ENCODE data around the gene CRTAC1. TPM values are rescaled to one million over a fixed set of nuclear protein-coding genes. Genes with fewer than 3 reads are reported as not detected.

Gene CRTAC1, protein sequence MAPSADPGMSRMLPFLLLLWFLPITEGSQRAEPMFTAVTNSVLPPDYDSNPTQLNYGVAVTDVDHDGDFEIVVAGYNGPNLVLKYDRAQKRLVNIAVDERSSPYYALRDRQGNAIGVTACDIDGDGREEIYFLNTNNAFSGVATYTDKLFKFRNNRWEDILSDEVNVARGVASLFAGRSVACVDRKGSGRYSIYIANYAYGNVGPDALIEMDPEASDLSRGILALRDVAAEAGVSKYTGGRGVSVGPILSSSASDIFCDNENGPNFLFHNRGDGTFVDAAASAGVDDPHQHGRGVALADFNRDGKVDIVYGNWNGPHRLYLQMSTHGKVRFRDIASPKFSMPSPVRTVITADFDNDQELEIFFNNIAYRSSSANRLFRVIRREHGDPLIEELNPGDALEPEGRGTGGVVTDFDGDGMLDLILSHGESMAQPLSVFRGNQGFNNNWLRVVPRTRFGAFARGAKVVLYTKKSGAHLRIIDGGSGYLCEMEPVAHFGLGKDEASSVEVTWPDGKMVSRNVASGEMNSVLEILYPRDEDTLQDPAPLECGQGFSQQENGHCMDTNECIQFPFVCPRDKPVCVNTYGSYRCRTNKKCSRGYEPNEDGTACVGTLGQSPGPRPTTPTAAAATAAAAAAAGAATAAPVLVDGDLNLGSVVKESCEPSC
- polyA plus RNA-seq (2013): not detected

DNA sequence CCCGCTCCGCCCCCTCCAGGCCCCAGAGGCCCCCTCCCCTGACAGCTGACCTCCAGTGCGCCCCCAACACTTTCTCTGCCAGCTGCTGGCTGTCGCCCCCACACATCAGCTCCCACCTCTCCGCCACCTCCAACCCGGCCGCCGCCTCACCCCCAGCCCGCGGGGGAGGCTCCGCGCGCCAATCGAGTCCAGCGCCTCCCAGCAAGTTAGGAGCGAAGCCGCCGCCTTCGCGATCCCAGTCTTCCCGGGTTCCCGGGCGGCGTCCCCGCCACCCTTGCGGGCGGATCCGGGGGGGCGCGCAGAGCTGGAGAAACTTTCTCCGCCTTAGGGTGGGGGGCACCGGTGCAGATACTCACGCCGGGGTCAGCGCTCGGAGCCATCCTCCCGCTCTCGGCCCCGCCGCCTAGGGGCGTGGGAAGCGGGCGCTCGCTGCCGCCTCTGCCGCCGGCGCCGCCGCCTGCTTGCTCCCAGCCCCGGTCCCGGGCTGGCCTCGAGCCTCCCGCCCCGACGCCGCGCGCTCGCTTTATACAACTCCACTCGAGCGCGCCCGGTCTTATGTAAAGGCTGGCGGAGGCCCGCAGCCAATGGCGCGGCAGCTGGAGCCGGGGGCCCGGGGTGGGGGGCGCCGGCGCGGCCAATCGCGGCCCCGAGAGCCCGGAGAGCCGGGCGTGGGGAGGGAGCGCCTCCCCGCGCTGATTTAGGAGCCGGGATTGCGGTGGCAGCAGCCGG lies at the start of gene CRTAC1:
CRTAC1 (minus strand) TSS at position 529 of the 729 bp plus-strand sequence; CDS start at position 380, 149 bp downstream.
- Histone ChIP-seq H3K4me3 (ENCODE audit: control insufficient read depth in 1 of 7, extremely low read depth in 1 of 7, insufficient read depth in 4 of 7, low read depth in 2 of 7, low read length in 6 of 7) (peak within 1 kb of the TSS in 4 of 7 experiments; percentile 11 to 50 (median 28)), H3K4me1 (ENCODE audit: control extremely low read depth in 1 of 4, control insufficient read depth in 4 of 4, insufficient read depth in 4 of 4, low read length in 3 of 4) (peaks cover 0 to 18% (median 8%) of the 10 kb centered on the region in 4 experiments), H3K36me3 (ENCODE audit: control insufficient read depth in 4 of 4, insufficient read depth in 4 of 4, low read length in 3 of 4) (no peaks in the 10 kb centered on the region), H3K9me3 (ENCODE audit: control extremely low read depth in 1 of 5, control insufficient read depth in 4 of 5, insufficient read depth in 2 of 5, low read depth in 1 of 5, low read length in 4 of 5) (no peaks in the 10 kb centered on the region), H3K27me3 (replicated peaks in 2 of 5; ENCODE audit: control insufficient read depth in 4 of 5, insufficient read depth in 5 of 5, low read length in 4 of 5) (peaks cover 31 to 97% (median 60%) of the 10 kb centered on the region in 5 experiments), H3K27ac (ENCODE audit: insufficient read depth in 1 of 2, low read depth in 1 of 2, low read length in 2 of 2, poor library complexity in 1 of 2, severe bottlenecking in 2 of 2) (no peak within 1 kb of the TSS)
- ChIA-PET POLR2A (no interaction called here), CTCF (interaction anchor here (1.0 to 2.3 kb wide), 3 partner anchors 11 to 116 kb away, joined by 3 to 9 read pairs (median 6); no protein-coding TSS in a partner anchor)
- DNase-seq: peak; percentile 17 to 57 (median 51)
- 0% methylated on average over 64 of the region's 86 CpGs for WGBS (ENCODE audit: insufficient coverage)

DNA sequence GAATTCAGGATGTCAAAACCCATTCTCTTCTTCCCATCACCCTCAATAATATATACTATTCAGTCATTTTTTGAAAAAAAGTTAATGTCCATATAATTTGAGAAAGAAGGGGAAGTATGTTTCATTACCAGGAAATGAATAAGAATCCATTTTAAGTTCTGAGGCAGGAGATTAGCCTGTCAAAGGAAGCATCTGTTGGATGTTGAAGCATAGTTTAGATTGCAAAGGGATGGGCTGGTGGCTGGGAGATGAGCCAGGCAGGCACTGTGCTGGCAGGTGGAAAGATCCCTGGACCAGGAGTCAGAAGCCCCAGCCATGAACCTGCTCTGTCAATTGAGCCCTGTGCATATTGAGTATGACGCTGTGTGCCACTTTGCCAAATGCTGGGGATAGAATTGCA lies 48.4 kb upstream of the CRTAC1 start:
- POLR2A ChIA-PET: no interaction called here
- WGBS (ENCODE audit: insufficient coverage): 100% methylated on average over 1 of the region's 1 CpG

DNA sequence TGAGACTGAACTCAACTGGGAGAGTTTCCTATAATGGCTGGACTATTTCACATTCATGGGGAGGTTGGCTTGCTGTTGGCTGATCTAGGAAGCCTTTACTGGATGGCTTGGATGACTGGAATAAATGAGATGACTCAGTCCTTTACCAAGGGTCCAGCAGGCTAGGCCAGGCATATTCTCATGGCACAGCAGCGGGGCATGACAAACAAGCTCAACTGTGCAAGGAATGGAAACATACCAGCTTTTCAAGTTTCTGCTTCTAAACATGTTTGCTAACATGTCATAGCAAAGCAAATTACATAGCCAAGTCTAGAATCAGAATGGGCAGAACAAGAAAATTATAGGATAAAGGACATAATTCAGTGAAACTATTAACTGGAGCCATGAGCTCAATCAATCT lies 46.8 kb upstream of the CRTAC1 start:
- H3K4me3 ChIP-seq (ENCODE audit: control insufficient read depth in 1 of 7, extremely low read depth in 1 of 7, insufficient read depth in 4 of 7, low read depth in 2 of 7, low read length in 6 of 7): no peak overlapping the region
- peaks cover 0 to 21% (median 11%) of the 10 kb centered on the region in 4 experiments for H3K4me1 ChIP-seq (ENCODE audit: control extremely low read depth in 1 of 4, control insufficient read depth in 4 of 4, insufficient read depth in 4 of 4, low read length in 3 of 4)
- H3K36me3 ChIP-seq (ENCODE audit: control insufficient read depth in 4 of 4, insufficient read depth in 4 of 4, low read length in 3 of 4): no peaks in the 10 kb centered on the region
- H3K9me3 ChIP-seq (ENCODE audit: control extremely low read depth in 1 of 5, control insufficient read depth in 4 of 5, insufficient read depth in 2 of 5, low read depth in 1 of 5, low read length in 4 of 5): no peaks in the 10 kb centered on the region
- 100% methylated on average over 1 of the region's 1 CpG for WGBS (ENCODE audit: insufficient coverage)
- ChIA-PET CTCF (interaction anchor here (1.3 kb wide), 3 partner anchors 8 to 27 kb away, joined by 3 to 4 read pairs (median 3); no protein-coding TSS in a partner anchor), POLR2A (no interaction called here)
- DNase-seq: no peak
- H3K27me3 ChIP-seq (replicated peaks in 2 of 5; ENCODE audit: control insufficient read depth in 4 of 5, insufficient read depth in 5 of 5, low read length in 4 of 5): peaks cover 0 to 3% (median 0%) of the 10 kb centered on the region in 5 experiments
- no peak overlapping the region for H3K27ac ChIP-seq (ENCODE audit: insufficient read depth in 1 of 2, low read depth in 1 of 2, low read length in 2 of 2, poor library complexity in 1 of 2, severe bottlenecking in 2 of 2)

More for the DNA sequence above, 48.4 kb upstream of the CRTAC1 start:
- CTCF ChIA-PET: no interaction called here
- DNase-seq: peak; percentile 15 to 84 (median 72)
- H3K9me3 ChIP-seq (ENCODE audit: control extremely low read depth in 1 of 5, control insufficient read depth in 4 of 5, insufficient read depth in 2 of 5, low read depth in 1 of 5, low read length in 4 of 5): no peaks in the 10 kb centered on the region
- H3K27me3 ChIP-seq (replicated peaks in 2 of 5; ENCODE audit: control insufficient read depth in 4 of 5, insufficient read depth in 5 of 5, low read length in 4 of 5): peaks cover 0 to 11% (median 2%) of the 10 kb centered on the region in 5 experiments
- no peak overlapping the region for H3K27ac ChIP-seq (ENCODE audit: insufficient read depth in 1 of 2, low read depth in 1 of 2, low read length in 2 of 2, poor library complexity in 1 of 2, severe bottlenecking in 2 of 2)
- H3K4me1 ChIP-seq (ENCODE audit: control extremely low read depth in 1 of 4, control insufficient read depth in 4 of 4, insufficient read depth in 4 of 4, low read length in 3 of 4): peaks cover 0 to 21% (median 11%) of the 10 kb centered on the region in 4 experiments
- H3K36me3 ChIP-seq (ENCODE audit: control insufficient read depth in 4 of 4, insufficient read depth in 4 of 4, low read length in 3 of 4): no peaks in the 10 kb centered on the region
- H3K4me3 ChIP-seq (ENCODE audit: control insufficient read depth in 1 of 7, extremely low read depth in 1 of 7, insufficient read depth in 4 of 7, low read depth in 2 of 7, low read length in 6 of 7): no peak overlapping the region

DNA sequence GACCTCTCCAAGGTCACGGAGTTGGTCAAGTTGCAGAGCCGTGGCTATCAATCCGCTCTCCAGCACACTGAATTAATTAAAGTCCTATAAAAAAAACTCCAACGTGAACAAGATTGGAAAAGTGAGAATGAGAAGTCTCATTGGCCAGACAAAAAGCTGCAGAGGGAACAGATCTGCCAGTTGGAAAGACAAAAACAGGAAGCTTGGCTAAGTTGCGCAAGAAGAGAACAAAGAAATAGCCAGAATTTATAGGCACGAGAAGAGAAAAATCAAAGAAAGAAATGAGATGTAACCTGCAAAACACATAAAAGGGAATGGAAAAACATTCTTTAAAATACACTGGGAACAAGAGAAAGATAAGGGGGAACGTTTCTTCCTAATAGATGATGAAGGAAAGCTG lies 45.7 kb upstream of the CRTAC1 start:
- WGBS (ENCODE audit: insufficient coverage): 28% methylated on average over 4 of the region's 7 CpGs

DNA sequence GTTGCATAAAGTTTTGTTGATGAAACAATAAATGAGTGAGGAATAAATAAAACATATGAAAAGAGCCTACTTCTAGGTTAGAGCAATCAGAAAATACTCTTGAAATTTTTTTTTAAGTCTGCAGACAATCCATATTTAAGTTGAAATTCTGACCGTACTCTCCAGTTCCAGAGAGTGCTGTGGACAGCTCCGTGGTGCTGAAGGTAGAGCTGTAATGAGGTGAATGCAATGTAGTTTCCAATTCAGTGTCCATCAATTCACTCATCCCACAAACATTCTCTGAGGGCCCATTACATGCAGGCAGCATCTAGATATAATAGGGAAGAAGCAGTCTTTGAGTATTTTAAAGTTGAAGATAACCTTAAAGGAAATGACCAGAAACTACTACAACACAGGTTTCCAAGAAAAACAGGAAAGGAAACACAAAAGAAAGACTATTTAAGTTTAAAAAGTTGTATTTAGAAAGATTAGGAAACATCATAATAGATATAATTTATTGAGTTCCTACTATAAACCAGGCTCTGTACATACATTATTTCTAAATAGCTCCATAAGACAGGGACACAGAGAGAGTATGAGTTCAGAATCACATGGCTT lies 44.0 kb upstream of the CRTAC1 start:
- no peaks in the 10 kb centered on the region for H3K9me3 ChIP-seq (ENCODE audit: control extremely low read depth in 1 of 5, control insufficient read depth in 4 of 5, insufficient read depth in 2 of 5, low read depth in 1 of 5, low read length in 4 of 5)
- peak; percentile 13 to 60 (median 59) for DNase-seq
- no CpG with 5 or more reads among the region's 2 CpGs for WGBS (ENCODE audit: insufficient coverage)
- H3K36me3 ChIP-seq (ENCODE audit: control insufficient read depth in 4 of 4, insufficient read depth in 4 of 4, low read length in 3 of 4): no peaks in the 10 kb centered on the region
- ChIA-PET CTCF (interaction anchor here (1.0 to 1.6 kb wide), 2 partner anchors 29 to 159 kb away, joined by 3 read pairs; no protein-coding TSS in a partner anchor), POLR2A (no interaction called here)
- H3K27ac ChIP-seq (ENCODE audit: insufficient read depth in 1 of 2, low read depth in 1 of 2, low read length in 2 of 2, poor library complexity in 1 of 2, severe bottlenecking in 2 of 2): no peak overlapping the region
- peaks cover 0 to 7% (median 5%) of the 10 kb centered on the region in 5 experiments for H3K27me3 ChIP-seq (replicated peaks in 2 of 5; ENCODE audit: control insufficient read depth in 4 of 5, insufficient read depth in 5 of 5, low read length in 4 of 5)
- peaks cover 0 to 21% (median 11%) of the 10 kb centered on the region in 4 experiments for H3K4me1 ChIP-seq (ENCODE audit: control extremely low read depth in 1 of 4, control insufficient read depth in 4 of 4, insufficient read depth in 4 of 4, low read length in 3 of 4)
- H3K4me3 ChIP-seq (ENCODE audit: control insufficient read depth in 1 of 7, extremely low read depth in 1 of 7, insufficient read depth in 4 of 7, low read depth in 2 of 7, low read length in 6 of 7): no peak overlapping the region

More for the DNA sequence above, 45.7 kb upstream of the CRTAC1 start:
- H3K27me3 ChIP-seq (replicated peaks in 2 of 5; ENCODE audit: control insufficient read depth in 4 of 5, insufficient read depth in 5 of 5, low read length in 4 of 5): peaks cover 0 to 5% (median 0%) of the 10 kb centered on the region in 5 experiments
- H3K27ac ChIP-seq (ENCODE audit: insufficient read depth in 1 of 2, low read depth in 1 of 2, low read length in 2 of 2, poor library complexity in 1 of 2, severe bottlenecking in 2 of 2): no peak overlapping the region
- ChIA-PET CTCF (interaction anchor here (0.6 to 1.6 kb wide), 5 partner anchors 8 to 233 kb away, joined by 3 read pairs; no protein-coding TSS in a partner anchor), POLR2A (interaction anchor here (0.6 kb wide), 1 partner anchor 216 kb away, joined by 3 read pairs; no protein-coding TSS in a partner anchor)
- H3K9me3 ChIP-seq (ENCODE audit: control extremely low read depth in 1 of 5, control insufficient read depth in 4 of 5, insufficient read depth in 2 of 5, low read depth in 1 of 5, low read length in 4 of 5): no peaks in the 10 kb centered on the region
- H3K4me1 ChIP-seq (ENCODE audit: control extremely low read depth in 1 of 4, control insufficient read depth in 4 of 4, insufficient read depth in 4 of 4, low read length in 3 of 4): peaks cover 0 to 21% (median 11%) of the 10 kb centered on the region in 4 experiments
- peak in 2 of 3 donors; percentile 52 to 63 for DNase-seq
- H3K36me3 ChIP-seq (ENCODE audit: control insufficient read depth in 4 of 4, insufficient read depth in 4 of 4, low read length in 3 of 4): no peaks in the 10 kb centered on the region
- no peak overlapping the region for H3K4me3 ChIP-seq (ENCODE audit: control insufficient read depth in 1 of 7, extremely low read depth in 1 of 7, insufficient read depth in 4 of 7, low read depth in 2 of 7, low read length in 6 of 7)

DNA sequence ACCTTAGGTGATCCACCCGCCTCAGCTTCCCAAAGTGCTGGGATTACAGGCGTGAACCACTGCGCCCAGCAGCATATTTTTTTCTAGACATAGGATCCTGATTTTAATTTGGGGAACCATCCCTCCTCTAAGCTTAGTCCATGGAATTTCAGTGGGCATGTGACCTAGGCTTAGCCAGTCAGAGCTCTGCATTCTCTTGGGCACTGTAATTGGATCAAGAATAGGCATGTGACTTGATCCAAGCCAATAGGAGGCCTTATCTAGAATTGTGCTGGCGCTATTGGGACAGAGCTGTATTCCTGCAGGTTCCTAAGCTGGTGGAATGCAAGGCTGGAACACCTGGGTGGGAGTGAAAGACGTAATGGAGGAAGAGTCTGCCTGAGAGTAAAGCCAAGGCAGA lies 36.7 kb upstream of the CRTAC1 start:
- ChIA-PET CTCF (interaction anchor here (1.1 to 1.2 kb wide), 2 partner anchors 9 to 39 kb away, joined by 3 read pairs; no protein-coding TSS in a partner anchor), POLR2A (no interaction called here)
- Histone ChIP-seq H3K9me3 (ENCODE audit: control extremely low read depth in 1 of 5, control insufficient read depth in 4 of 5, insufficient read depth in 2 of 5, low read depth in 1 of 5, low read length in 4 of 5) (no peaks in the 10 kb centered on the region), H3K27ac (ENCODE audit: insufficient read depth in 1 of 2, low read depth in 1 of 2, low read length in 2 of 2, poor library complexity in 1 of 2, severe bottlenecking in 2 of 2) (no peak overlapping the region), H3K4me3 (ENCODE audit: control insufficient read depth in 1 of 7, extremely low read depth in 1 of 7, insufficient read depth in 4 of 7, low read depth in 2 of 7, low read length in 6 of 7) (no peak overlapping the region), H3K27me3 (replicated peaks in 2 of 5; ENCODE audit: control insufficient read depth in 4 of 5, insufficient read depth in 5 of 5, low read length in 4 of 5) (peaks cover 0 to 50% (median 4%) of the 10 kb centered on the region in 5 experiments), H3K36me3 (ENCODE audit: control insufficient read depth in 4 of 4, insufficient read depth in 4 of 4, low read length in 3 of 4) (no peaks in the 10 kb centered on the region), H3K4me1 (ENCODE audit: control extremely low read depth in 1 of 4, control insufficient read depth in 4 of 4, insufficient read depth in 4 of 4, low read length in 3 of 4) (no peaks in the 10 kb centered on the region)
- WGBS (ENCODE audit: insufficient coverage): 97% methylated on average over 4 of the region's 5 CpGs
- DNase-seq: no peak
